Measurements from ENCODE around the gene SNRPB. TPM values are rescaled to one million over a fixed set of nuclear protein-coding genes. Genes with fewer than 3 reads are reported as not detected.
A peak's percentile ranks its signal among the peaks of the same experiment; 100 is the strongest.

SNRPB gene
- total RNA-seq, 1 experiment from 2014 or later: 462 TPM

DNA sequence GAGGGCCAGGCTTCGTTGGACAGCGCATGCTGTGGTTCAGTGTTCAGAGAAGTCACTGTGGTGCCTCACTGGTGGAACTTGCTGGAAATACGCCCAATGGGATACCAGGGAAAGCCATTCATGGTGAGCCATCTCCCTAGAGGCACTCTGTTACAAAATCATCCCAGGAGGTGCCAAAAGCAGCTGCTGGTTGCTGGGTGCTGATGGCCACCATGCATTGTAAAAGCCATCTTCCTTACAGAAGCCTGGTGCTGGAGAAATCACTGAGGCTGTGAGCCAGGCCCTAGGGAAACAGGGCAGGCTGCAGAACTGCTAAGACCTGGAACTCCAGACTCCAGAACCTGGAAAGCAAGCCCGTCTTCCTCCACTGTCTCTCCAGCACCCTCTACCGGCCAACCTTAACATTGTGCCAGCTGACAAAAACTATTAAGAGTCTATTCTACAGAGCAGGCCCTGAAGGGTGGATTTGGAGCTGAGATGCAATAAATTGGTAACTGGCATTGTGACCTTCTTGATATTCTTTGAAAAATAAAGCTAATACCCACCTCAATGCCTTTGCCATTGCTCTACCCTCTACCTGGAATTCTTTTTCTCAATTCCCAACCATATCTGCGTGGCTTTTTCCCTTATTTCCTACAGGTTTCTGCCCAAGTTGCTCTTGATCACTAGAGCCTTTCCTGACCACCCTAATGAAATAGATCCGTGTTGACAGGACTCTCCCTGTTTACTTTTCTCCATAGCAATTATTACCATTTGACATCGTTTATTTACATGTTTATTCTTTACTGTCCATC is 18.5 kb downstream of the SNRPB start:
- H3T11ph ChIP-seq (ENCODE audit: low read length): no peak overlapping the region
- WGBS (ENCODE audit: extremely low coverage, insufficient read length, low lambda C conversion rate): no CpG with 5 or more reads among the region's 8 CpGs
- no peak overlapping the region for H3K27ac Mint-ChIP-seq
- H2BK20ac ChIP-seq (ENCODE audit: low read depth, low read length, poor library complexity, severe bottlenecking): no peak overlapping the region
- H3K36me3 Mint-ChIP-seq (ENCODE audit: insufficient read depth in 1 of 3, low read depth in 3 of 3): no peaks in the 10 kb centered on the region; a peak in 1 of 7 replicates
- no peak overlapping the region for H2BK12ac ChIP-seq (ENCODE audit: insufficient read length, low read depth, low read length)
- H4K8ac ChIP-seq (replicated peaks; ENCODE audit: insufficient read length, low read depth, low read length): no peak overlapping the region
- H2BK15ac ChIP-seq (ENCODE audit: low read depth, low read length): no peak overlapping the region
- H3K27me3 ChIP-seq (ENCODE audit: insufficient read depth, low read length): no peaks in the 10 kb centered on the region
- no peak overlapping the region for H2AFZ ChIP-seq (ENCODE audit: low read length)
- no peaks in the 10 kb centered on the region for H3K4me1 Mint-ChIP-seq
- peak; percentile 83 for DNase-seq
- no peak overlapping the region for H3K14ac ChIP-seq (ENCODE audit: insufficient read depth, low read length)
- H3K4me1 ChIP-seq (ENCODE audit: insufficient read depth, low read length): no peaks in the 10 kb centered on the region
- no peak overlapping the region for H3K4me2 ChIP-seq (ENCODE audit: insufficient read depth, insufficient read length, low read length)
- H2BK5ac ChIP-seq (ENCODE audit: insufficient read length, low read length): no peak overlapping the region
- H3K9me3 ChIP-seq (ENCODE audit: control insufficient read depth, low read depth, low read length): no peaks in the 10 kb centered on the region
- H3K18ac ChIP-seq (ENCODE audit: insufficient read length, low read depth, low read length): no peak overlapping the region
- H3K4me3 Mint-ChIP-seq: no peak overlapping the region
- H3K9ac ChIP-seq (ENCODE audit: extremely low read depth, insufficient read length, low read length): no peak overlapping the region
- H3K23ac ChIP-seq (ENCODE audit: insufficient read length, low read depth, low read length): no peak overlapping the region
- no peak overlapping the region for H4K5ac ChIP-seq (ENCODE audit: insufficient read length, low read depth, low read length)
- H2AK5ac ChIP-seq (ENCODE audit: insufficient read length, low read length): no peak overlapping the region
- peaks cover 2% of the 10 kb centered on the region; the same call in 1 of the 2 replicates for H3K27me3 Mint-ChIP-seq (ENCODE audit: low read depth)
- no peaks in the 10 kb centered on the region for H4K20me1 ChIP-seq (ENCODE audit: control insufficient read depth, insufficient read depth, insufficient read length)
- no peaks in the 10 kb centered on the region for H3K9me3 Mint-ChIP-seq
- no peaks in the 10 kb centered on the region for H3K23me2 ChIP-seq (ENCODE audit: insufficient read length, low read depth, low read length, poor library complexity, severe bottlenecking)
- H3K27ac ChIP-seq (ENCODE audit: insufficient read length, low read depth, low read length): no peak overlapping the region
- TF ChIP-seq, protein P1, sequence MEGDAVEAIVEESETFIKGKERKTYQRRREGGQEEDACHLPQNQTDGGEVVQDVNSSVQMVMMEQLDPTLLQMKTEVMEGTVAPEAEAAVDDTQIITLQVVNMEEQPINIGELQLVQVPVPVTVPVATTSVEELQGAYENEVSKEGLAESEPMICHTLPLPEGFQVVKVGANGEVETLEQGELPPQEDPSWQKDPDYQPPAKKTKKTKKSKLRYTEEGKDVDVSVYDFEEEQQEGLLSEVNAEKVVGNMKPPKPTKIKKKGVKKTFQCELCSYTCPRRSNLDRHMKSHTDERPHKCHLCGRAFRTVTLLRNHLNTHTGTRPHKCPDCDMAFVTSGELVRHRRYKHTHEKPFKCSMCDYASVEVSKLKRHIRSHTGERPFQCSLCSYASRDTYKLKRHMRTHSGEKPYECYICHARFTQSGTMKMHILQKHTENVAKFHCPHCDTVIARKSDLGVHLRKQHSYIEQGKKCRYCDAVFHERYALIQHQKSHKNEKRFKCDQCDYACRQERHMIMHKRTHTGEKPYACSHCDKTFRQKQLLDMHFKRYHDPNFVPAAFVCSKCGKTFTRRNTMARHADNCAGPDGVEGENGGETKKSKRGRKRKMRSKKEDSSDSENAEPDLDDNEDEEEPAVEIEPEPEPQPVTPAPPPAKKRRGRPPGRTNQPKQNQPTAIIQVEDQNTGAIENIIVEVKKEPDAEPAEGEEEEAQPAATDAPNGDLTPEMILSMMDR (conservative IDR thresholded peaks at IDR 0.05): peak; percentile 92
- no peak overlapping the region for H3K4ac ChIP-seq (ENCODE audit: low read depth, low read length)
- H3K56ac ChIP-seq (ENCODE audit: insufficient read length, low read depth, low read length): no peak overlapping the region
- no peaks in the 10 kb centered on the region for H3K79me2 ChIP-seq (ENCODE audit: insufficient read depth, low read length)
- H3K79me1 ChIP-seq (ENCODE audit: insufficient read depth, low read depth, low read length, poor library complexity, severe bottlenecking): no peaks in the 10 kb centered on the region
- no peak overlapping the region for H4K91ac ChIP-seq (ENCODE audit: insufficient read length, low read depth, low read length)
- H2BK120ac ChIP-seq (ENCODE audit: low read depth, low read length, poor library complexity, severe bottlenecking): no peak overlapping the region
